HepG2 (cell line): Measurements from ENCODE around the gene TRAF4. TPM values are rescaled to one million over a fixed set of nuclear protein-coding genes. Genes with fewer than 3 reads are reported as not detected.

Experiments used
- CREM ChIP-seq, 2 experiments: sonication (generic) in 1 of 2; formaldehyde crosslinking in 1 of 2; IDR thresholded peaks; 2 replicates each; pipeline versions ENCODE4 v1.4.0 to v1.6.1; 2016 to 2020; ENCODE audit warnings: antibody characterized with exemption in 1 of 2, mild to moderate bottlenecking in 1 of 2, missing genetic modification reagents in 1 of 2
- ERF ChIP-seq: IDR thresholded peaks from 2 replicates; pipeline ENCODE4 v1.6.1; 2018; ENCODE audit warnings: missing biosample characterization, missing genetic modification reagents
- HNF4G ChIP-seq, 2 experiments: sonication (generic) in 1 of 2; formaldehyde crosslinking in 1 of 2; IDR thresholded peaks; 2 replicates each; pipeline versions ENCODE4 v1.4.0 to v1.6.1; 2011 to 2020; ENCODE audit warnings: borderline replicate concordance in 2 of 2, low read depth in 2 of 2, mild to moderate bottlenecking in 2 of 2, low read length in 1 of 2, missing genetic modification reagents in 1 of 2, moderate library complexity in 1 of 2
- KAT8 ChIP-seq: IDR thresholded peaks from 2 replicates; pipeline ENCODE4 v1.6.1; 2016; ENCODE audit warnings: missing genetic modification reagents, missing compliant biosample characterization
- KDM3A ChIP-seq: IDR thresholded peaks from 2 replicates; pipeline ENCODE4 v1.6.1; 2018; ENCODE audit warnings: low read depth, missing compliant biosample characterization
- MEIS1 ChIP-seq: sonication (generic); formaldehyde crosslinking; IDR thresholded peaks from 2 replicates; pipeline ENCODE4 v1.9.0; 2021; ENCODE audit warnings: mild to moderate bottlenecking, missing genetic modification reagents, moderate library complexity, borderline replicate concordance
- NCOR1 ChIP-seq: fragments of 200-600 bp; sonication (generic); IDR thresholded peaks from 2 replicates; pipeline ENCODE4 v1.7.0; 2017; ENCODE audit warnings: antibody characterized with exemption, low read length, borderline replicate concordance
- PATZ1 ChIP-seq: sonication (generic); formaldehyde crosslinking; IDR thresholded peaks from 2 replicates; pipeline ENCODE4 v1.4.0; 2020; ENCODE audit warnings: missing genetic modification reagents
- ZBTB21 ChIP-seq: sonication (generic); formaldehyde crosslinking; IDR thresholded peaks from 2 replicates; pipeline ENCODE4 v1.4.0; 2020; ENCODE audit warnings: missing genetic modification reagents
- ZFP90 ChIP-seq: sonication (generic); formaldehyde crosslinking; IDR thresholded peaks from 2 replicates; pipeline ENCODE4 v1.8.0; 2022; ENCODE audit warnings: missing genetic modification reagents, mild to moderate bottlenecking, inconsistent platforms, borderline replicate concordance
- ZGPAT ChIP-seq: IDR thresholded peaks from 2 replicates; pipeline ENCODE4 v1.6.1; 2016; ENCODE audit warnings: mild to moderate bottlenecking
- ZHX1 ChIP-seq: sonication (generic); formaldehyde crosslinking; IDR thresholded peaks from 2 replicates; pipeline ENCODE4 v1.8.1; 2022; ENCODE audit warnings: low read depth, mild to moderate bottlenecking, missing genetic modification reagents
- ZNF142 ChIP-seq: sonication (generic); formaldehyde crosslinking; IDR thresholded peaks from 2 replicates; pipeline ENCODE4 v1.4.0; 2020; ENCODE audit warnings: missing genetic modification reagents
- ZNF816 ChIP-seq: sonication (generic); formaldehyde crosslinking; IDR thresholded peaks from 2 replicates; pipeline ENCODE4 v1.8.0; 2022; ENCODE audit warnings: missing genetic modification reagents, mild to moderate bottlenecking, borderline replicate concordance
- polyA plus RNA-seq, 8 experiments: library from polyadenylated mRNA; depleted of rRNA in 3 of 8; stranded (reverse) in 7 of 8; unstranded in 1 of 8; fragments of >200 nt; fragmentation: Illumina TruSeq in 4 of 8; extraction: Trizol in 4 of 8; gene quantifications; 2 replicates each; pipeline versions ENCODE4 v1.2.1 to v1.2.3, GENCODE V29; 2011 to 2016; ENCODE audit warnings: low read depth in 4 of 8, missing spikeins in 1 of 8, mixed read lengths in 1 of 8; ENCODE audit not compliant: insufficient read depth in 1 of 8
- total RNA-seq, 5 experiments: library from RNA; depleted of rRNA; stranded (reverse); fragments of >200 nt; fragmentation: Illumina TruSeq; extraction: Trizol; gene quantifications; 2 replicates each; pipeline ENCODE4 v1.2.3, GENCODE V29; 2016; ENCODE audit warnings: low read depth in 1 of 5

The TRAF4 gene
- total and polyA plus RNA-seq, 2 of the 13 experiments (the other 11 are each of a cell fraction or from before 2014, with no cell fraction given) = 86.0 to 89.9 TPM

GRCh38 chr17:28744104-28744971, 527 bp downstream of the TRAF4 start (continued):
- TF ChIP-seq KDM3A (CRISPR knock-in tag) = 0 out of 2 replicates have a peak, but pooled peaks have one; percentile 24
- peak; percentile 35; the same call in 1 of the 2 replicates for TF ChIP-seq ZGPAT (CRISPR knock-in tag)
- 0 out of 2 replicates have a peak, but pooled peaks have one; percentile 5 for TF ChIP-seq ZFP90
- TF ChIP-seq ZBTB21 (CRISPR knock-in tag) = peak; percentile 99
- 0 out of 2 replicates have a peak, but pooled peaks have one; percentile 48 for TF ChIP-seq ZNF142
- peak; percentile 27 for TF ChIP-seq ERF
- peak; percentile 89 for TF ChIP-seq NCOR1
- TF ChIP-seq KAT8 (CRISPR knock-in tag) = peak; percentile 37; the same call in 1 of the 2 replicates
- TF ChIP-seq HNF4G (IDR thresholded peaks at IDR 0.05; ENCODE audit: borderline replicate concordance, low read depth, low read length) = peak; percentile 87
- no peak; the same call in 1 of the 2 replicates for TF ChIP-seq HNF4G (CRISPR knock-in tag; IDR thresholded peaks at IDR 0.05; ENCODE audit: borderline replicate concordance, low read depth)
- TF ChIP-seq ZNF816 = 0 out of 2 replicates have a peak, but pooled peaks have one; percentile 25
- TF ChIP-seq CREM (IDR thresholded peaks at IDR 0.05) = peak; percentile 88
- TF ChIP-seq CREM (CRISPR knock-in tag; IDR thresholded peaks at IDR 0.05) = peak; percentile 76; the same call in 1 of the 2 replicates
- peak; percentile 82 for TF ChIP-seq PATZ1 (CRISPR knock-in tag)
- 0 out of 2 replicates have a peak, but pooled peaks have one; percentile 82 for TF ChIP-seq ZHX1 (CRISPR knock-in tag)
- no peak for TF ChIP-seq MEIS1 (CRISPR knock-in tag)
